Thyroid gland (tissue), 4 donors: ENCODE results near the gene CCDC88C.

Source experiments
- POLR2A ChIP-seq, 2 donors: fragments of 450-650 bp; IDR thresholded peaks; one replicate each; pipeline ENCODE4 v1.6.1; 2017; ENCODE audit warnings: antibody characterized with exemption in 2 of 2, mild to moderate bottlenecking in 2 of 2, moderate library complexity in 1 of 2
- TF ChIP-seq, protein P1 (sequence below), 6 experiments: fragments of 200-600 bp in 3 of 6; fragments of 450-650 bp in 3 of 6; sonication (generic) in 3 of 6; IDR thresholded peaks; one replicate each; pipeline ENCODE4 v1.5.1; 2016 to 2019; ENCODE audit warnings: antibody characterized with exemption in 6 of 6, mild to moderate bottlenecking in 2 of 6, inconsistent platforms in 1 of 6, moderate library complexity in 1 of 6

DNA sequence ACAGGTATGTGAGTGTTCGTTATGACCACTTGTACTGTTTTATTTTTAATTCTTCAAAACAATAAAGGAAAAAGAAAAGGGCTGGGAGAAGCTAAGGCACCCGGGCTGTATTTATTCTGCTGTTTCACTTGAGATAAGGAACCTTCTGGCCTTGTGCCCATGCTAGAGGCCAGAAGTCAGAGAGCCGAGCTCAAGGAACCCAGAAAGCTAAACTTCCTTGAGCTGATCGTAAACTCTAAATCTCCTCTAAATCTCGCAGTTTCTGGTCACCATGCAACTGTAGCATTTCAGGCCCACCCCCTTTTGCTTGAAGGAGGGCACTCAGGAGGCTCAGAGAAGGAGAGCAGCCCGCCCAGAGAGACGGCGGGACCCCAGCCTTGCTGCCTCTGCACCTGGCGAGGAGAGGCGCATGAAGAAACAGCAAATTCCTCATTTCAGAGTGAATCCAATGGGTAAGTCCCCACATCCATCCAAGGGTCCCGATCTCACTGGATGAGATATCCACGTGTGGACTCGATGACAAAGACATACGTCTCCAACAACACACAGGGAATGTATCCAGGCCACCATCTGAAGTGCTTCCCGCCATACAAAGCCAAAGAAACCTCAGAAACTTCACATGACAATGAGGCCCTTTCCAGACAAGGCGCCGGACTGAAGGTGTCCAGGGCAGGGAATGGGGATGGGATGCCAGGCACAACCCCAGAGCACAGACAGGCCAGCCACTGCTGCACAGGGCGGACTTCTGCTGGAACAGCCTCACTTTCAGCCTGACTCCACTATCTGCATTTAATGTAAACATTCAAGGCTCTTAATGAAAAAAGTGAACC, 14.6 kb downstream of the CCDC88C start:
- TF ChIP-seq, protein P1, sequence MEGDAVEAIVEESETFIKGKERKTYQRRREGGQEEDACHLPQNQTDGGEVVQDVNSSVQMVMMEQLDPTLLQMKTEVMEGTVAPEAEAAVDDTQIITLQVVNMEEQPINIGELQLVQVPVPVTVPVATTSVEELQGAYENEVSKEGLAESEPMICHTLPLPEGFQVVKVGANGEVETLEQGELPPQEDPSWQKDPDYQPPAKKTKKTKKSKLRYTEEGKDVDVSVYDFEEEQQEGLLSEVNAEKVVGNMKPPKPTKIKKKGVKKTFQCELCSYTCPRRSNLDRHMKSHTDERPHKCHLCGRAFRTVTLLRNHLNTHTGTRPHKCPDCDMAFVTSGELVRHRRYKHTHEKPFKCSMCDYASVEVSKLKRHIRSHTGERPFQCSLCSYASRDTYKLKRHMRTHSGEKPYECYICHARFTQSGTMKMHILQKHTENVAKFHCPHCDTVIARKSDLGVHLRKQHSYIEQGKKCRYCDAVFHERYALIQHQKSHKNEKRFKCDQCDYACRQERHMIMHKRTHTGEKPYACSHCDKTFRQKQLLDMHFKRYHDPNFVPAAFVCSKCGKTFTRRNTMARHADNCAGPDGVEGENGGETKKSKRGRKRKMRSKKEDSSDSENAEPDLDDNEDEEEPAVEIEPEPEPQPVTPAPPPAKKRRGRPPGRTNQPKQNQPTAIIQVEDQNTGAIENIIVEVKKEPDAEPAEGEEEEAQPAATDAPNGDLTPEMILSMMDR (IDR thresholded peaks at IDR 0.05): no peak
- no peak for TF ChIP-seq POLR2A (IDR thresholded peaks at IDR 0.05)
